NCI-H2196 treated with DMSO at 0.1 percent for 48 hours (cell line): ENCODE data around the gene MT2A.

ENCODE experiments used
- DNase-seq: peaks from one replicate; lab custom pipeline; 2025; ENCODE audit not compliant: unreplicated experiment; lab: John Stamatoyannopoulos, UW

MT2A gene

DNA sequence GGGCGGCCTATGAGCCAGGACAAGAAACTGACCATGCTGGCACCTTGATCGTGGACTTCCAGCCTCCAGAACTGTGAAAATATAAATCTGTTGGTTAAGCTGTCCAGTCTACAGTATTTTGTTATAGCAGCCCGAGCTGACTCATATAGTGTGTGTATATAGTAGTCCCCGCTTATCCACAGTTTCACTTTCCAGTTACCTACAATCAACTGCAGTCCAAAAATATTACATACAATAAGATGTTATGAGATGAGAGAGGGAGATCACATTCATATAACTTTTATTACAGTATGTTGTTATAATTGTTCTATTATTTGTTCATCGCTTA is 14.1 kb upstream of the MT2A start:
- no peak for DNase-seq

DNA sequence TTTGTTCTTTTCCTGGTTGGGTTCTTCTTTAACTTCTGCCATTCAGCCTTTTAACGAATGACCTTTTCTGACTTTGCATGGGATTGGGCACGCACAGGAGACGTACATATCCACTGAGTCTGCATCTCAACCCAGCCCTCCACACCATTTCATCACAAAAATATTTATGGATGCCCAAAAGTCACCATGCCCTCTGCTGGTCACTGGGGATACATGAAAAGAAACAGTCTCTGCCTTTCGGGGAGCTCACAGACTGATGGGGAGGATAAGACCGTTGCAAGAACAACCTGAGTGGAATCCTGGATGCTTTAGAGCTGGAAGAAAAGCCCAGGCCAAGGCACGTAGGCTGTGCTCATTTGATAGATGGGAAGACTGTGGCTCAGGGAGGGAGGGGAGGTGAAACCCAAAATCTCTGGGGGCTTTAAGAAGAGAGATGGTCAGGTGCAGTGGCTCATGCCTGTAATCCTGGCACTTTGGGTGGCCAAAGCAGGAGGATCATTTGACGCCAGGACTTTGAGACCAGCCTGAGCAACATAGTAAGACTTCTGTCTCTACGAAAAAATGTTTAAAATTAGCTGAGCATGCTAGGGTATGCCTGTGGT is 7.9 kb upstream of the MT2A start:
- DNase-seq: no peak

DNA sequence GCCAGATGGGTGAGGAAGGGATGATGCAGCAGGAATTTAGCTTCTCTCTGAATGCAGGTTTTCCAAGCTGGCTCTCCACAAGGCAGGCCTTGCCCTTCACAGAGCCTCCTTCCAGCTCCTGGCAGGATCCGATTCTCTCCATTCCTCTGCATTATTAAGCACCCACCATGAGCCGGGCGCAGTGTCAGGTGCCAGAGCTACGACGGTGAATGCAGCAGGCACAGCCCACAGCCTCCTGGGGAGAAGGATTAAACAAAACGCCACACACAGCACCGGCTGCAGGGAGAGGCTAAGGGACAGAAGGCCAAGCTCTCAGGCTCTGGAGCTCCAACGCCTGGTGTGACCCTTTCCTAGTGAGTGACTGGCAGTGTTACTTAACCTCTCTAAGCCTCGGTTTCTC is 7.1 kb upstream of the MT2A start:
- DNase-seq: no peak

DNA sequence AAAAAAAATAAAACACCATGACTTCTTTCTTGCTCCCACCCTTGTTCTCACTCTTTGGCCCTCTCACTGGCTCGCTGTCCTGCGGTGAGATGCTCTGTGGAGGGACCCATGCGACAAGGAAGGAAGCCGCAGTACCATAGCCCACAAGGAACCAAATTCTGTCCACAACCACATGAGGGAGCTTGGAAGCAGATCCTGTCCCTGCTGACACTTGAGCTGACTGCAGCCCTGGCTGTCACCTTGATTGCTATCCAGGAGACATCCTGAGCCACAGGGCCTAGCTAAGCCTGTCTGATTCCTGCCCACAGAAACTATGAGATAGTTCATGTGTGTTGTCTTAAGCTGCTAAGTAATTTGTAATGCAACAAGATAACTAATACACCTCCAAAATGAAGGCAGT is 4.8 kb upstream of the MT2A start:
- DNase-seq: no peak

DNA sequence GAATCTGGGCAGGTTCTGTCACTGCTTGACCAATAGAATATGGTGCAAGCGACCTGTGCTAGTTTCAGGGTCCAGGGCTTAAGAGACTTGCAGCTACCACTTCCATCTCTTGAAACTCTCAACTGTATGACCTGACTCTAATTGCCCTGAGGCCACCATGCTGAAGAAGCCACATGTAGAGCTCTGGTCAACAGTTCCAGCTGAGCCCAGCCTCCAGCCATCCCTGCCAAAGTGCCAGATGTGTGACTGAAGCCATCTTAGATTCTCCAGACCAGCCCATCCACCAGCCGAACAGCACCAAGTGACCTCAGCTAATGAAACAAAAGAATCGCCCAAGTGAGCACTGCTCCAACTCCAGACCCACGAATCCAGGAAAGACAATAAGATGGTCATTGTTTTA is 3.4 kb upstream of the MT2A start:
- DNase-seq: no peak

DNA sequence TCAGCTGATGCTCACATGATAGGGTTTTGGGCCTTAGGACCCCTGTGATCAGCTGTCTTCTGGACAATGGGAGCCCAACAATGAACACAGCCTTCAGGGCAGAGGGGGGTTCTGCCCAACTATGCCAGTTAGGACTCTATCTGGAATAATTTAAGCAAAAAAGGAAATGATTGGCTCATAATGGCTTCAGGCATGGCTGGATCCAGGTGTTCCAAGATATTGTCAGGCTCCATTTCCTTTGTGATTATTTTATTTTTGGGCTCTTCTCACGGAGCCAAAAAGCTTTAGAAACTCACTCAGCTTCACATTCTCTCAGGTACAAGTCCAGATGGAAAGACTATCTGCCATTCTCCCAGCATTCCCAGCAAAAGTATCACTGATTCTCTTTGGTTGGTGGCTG is 2.9 kb upstream of the MT2A start:
- DNase-seq: no peak

DNA sequence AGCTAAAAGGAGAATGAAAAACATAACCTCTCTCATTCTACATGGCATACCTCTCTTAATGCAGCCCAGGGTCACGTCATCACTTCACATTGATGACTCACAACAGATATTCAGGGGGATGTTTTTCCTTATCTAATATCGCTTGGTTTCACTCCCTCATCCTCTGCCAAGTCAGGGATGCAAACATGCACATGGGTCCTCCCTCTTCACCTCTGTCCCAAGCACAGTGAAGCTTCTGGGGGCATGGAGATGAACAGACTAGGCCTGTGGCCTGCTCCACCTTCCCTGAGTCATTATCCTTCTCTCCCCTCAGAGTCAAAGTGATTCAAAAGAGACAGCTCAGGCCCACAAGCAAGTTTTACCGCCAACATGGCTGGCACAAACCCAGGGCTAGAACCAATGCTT is 2.3 kb upstream of the MT2A start:
- DNase-seq: no peak

DNA sequence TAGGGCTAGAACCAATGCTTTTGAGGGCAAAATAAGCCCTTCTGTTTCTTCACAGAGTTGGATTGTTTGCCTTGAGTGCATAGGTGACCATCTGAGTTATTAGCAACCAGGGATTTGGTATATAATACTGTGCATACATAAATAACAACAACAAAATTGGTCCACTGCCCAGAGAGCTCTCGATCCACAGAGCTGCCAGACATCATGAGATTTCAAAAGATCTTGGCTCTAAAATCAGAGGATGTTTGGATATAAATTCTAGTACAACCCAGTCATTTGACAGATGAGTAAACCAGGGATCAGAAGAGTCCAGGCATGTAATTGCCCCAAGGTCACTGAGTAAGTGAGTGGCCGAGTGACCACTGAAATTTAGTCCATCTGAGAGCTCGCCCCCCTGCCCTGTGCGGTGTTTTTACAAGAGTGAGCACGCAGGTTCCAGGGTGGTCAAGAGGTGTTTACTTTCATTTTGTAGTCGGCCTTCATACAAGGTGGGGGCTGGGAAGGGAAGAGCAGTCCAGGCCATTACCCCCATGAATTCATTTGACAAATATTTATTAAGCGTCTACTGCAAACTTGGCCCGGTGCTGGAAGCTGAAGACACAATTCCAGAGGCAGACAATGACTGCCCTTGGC is 1.8 kb upstream of the MT2A start:
- DNase-seq: peak; percentile 25

DNA sequence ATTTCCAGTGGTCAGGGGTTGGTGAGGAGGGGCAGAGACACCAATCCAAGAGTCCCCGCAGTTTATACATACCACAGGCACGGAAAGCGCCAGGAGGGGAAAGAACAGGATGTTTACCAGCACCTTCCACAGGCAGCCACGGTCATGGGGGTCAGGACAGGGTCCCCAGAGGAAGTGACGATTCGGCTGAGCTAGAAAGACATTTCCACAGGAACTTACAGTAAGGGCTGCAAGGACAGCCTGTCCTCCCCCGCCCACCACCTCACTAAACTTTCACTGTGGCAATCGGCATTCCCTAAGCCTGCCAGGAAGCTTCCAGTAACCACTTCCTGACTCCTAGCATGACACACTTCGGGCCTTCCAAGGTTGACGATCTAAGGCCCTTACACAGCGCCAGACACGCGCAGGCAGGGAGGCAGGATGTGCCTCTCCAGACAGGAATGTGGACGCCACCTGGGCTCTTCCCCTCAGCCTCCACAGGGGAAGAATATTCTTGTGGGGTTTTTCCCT is 1.2 kb upstream of the MT2A start:
- DNase-seq: no peak

DNA sequence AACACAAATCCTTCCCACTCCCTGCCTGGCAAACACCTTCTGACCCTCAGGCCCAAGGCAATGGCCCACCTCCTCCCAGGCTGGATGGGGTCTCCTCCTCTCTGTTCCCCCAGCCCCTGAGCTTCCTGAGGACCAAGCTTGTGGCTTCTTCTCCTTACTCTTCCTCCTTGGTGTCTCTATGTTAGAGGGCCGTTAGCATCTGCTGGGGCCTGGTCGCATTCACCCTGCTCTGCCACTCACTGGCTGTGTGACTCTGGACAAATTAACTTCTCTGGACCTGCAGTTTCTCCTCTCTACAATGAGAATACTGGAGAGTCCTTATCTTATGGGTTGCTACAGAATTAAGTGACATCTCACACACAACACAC is 725 bp upstream of the MT2A start:
- no peak for DNase-seq

DNA sequence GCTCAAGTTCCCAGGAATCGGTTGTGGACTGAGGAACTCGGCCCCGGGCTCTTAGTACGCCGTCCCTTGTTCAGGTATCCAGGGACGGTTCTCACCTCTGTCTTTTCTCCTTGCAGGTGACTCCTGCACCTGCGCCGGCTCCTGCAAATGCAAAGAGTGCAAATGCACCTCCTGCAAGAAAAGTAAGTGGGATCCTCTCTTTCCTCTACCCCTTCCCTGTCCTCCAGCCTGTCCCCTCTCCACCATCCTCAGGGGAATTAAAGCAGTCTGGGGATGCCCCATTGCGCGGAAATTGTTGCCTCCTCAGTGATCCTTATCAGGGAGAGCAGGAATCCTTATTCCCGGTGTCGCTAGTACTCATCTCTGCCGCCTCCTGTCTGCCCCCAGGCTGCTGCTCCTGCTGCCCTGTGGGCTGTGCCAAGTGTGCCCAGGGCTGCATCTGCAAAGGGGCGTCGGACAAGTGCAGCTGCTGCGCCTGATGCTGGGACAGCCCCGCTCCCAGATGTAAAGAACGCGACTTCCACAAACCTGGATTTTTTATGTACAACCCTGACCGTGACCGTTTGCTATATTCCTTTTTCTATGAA is 585 bp downstream of the MT2A start:
- DNase-seq: no peak

DNA sequence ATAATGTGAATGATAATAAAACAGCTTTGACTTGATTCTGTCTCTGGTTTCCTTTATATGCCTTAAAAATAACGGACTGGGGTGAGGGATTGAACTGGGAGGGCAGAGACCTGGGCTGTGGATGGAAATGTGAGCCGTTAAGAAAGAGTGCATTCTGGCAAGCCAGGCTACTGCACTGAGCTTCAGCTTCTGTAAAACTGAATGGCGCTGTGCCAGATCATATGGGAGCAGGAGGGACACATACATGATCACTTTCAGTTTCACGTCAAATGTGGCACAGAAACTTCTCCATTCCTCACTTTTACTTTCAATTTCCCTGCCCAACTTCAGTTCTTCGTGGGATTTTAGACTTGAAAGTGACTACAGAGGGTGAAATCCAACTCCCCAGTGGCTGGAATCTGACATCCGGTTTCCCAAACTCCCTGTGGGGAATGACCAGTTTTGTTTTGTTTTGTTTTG is 1.1 kb downstream of the MT2A start:
- no peak for DNase-seq

DNA sequence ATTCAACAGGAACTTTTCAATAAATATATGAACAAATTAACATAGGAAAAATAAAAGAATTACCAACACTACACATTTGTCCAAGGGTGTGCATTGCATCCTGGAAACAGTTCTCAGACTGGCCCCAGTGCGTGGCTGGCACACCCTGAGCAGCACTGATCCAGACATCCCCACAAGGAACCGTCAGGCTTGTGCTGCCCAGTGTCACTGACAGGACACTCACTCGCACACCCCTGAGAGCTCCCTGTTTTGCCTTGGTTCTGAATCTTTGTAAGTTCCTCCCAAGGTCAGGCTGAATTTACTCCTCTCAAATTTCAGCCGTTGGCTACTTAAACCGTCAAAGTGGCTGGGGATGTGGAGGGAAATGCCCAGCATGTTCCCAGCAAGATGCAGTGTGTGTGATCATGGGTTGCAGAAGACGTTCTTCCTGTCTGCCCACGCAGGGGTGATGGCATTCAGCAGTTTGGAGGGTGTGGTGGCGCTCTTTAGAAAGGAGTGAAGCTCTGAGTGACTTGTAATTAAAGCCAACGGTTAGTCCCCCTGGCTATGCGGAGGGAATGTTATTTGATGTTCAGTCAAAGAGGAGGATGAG is 1.7 kb downstream of the MT2A start:
- DNase-seq: no peak

DNA sequence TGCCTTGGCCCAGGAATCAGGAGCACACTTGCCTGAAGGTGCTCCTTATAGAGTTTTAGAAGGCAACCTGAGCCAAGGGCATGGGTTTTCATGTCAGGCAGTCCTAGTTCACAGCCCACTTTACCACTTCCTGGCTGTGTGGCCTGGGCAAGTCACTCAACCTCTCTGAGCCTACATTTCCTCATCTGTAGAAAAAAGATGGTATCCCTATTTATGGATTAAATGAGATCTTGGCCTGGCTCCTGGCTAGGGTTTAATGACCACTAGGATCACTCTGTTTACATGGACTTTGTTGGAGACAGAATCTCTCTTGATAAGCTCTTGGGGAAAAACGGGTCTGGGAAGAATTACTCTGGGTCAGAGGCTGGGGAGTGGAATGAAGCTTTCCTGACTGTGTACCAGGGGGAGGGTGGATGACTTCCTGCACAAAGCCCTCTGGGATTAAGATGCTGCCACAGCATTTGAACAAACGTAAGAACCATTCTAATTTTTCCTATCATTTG is 2.3 kb downstream of the MT2A start:
- DNase-seq: no peak

DNA sequence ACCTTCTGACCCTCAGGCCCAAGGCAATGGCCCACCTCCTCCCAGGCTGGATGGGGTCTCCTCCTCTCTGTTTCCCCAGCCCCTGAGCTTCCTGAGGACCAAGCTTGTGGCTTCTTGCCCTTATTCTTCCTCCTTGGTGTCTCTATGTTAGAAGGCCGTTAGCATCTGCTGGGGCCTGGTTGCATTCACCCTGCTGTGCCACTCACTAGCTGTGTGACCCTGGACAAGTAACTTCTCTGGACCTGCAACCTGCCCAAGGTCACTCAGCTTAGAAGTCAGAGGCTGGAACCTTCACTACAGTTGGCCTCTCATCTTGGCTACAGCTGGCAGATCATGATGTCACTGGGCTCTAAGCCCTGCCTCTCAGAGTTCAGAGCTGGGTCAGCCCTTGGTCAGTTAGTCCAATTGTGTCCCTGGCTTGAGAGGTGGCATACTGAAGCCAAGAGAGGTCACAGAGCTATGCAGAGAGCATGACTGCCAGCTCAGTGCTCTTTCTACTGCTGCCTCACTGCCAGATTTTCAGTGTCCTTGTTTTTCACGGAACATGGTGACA is 3.0 kb downstream of the MT2A start:
- no peak for DNase-seq

DNA sequence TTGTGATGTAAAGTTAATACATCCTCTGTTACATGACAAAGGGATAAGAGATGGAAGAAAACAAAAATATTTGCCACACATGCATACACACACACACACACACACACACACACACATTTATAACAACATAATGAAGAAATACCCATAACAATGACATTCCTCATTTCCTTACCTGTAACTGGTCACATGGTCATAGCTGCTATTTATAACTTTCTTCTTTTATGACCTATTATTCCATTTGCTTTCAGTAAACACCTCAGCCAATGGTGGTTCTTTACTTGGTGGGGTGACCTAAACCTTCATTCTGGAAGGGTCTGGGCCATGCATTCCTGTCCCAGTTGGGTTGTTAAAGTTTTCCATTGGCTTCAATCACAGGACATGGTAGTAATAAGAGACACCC is 5.3 kb downstream of the MT2A start:
- no peak for DNase-seq

DNA sequence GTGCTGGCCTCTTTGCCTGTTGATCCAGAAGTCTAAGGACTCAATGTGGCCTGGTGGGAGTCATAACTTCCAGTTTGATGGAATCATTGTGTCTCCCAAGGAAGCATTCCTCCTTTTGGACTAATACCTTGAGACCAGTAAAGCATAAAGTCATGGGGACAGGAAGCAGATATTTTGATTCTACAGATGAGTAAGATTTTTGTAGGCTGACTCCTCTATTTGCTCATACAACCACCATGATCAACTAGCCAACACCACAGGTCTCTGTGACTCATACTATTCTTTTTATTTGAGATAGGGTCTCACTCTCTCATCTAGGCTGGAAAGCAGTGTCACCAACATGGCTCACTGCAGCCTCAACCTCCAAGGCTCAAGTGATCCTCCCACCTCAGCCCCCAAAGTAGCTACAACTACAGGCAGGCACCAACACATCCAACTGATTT is 6.2 kb downstream of the MT2A start:
- no peak for DNase-seq

DNA sequence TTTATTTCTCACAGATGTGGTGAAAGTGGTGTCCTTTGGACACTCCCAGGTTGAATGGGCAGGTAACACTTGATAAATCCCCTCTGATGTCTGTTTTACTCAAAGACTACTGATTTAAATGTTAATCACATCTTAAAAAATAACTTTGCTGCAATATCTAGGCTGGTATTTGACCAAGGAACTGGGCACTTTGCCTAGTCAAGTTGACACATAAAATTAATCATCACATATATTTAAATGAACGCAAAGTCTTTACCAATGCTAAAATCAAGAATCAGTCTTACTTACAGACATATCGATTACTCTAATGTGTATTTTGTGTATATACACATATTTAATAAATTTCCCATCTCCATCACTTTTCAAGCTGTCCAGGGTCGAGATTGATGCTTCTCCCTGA is 7.0 kb downstream of the MT2A start:
- no peak for DNase-seq

DNA sequence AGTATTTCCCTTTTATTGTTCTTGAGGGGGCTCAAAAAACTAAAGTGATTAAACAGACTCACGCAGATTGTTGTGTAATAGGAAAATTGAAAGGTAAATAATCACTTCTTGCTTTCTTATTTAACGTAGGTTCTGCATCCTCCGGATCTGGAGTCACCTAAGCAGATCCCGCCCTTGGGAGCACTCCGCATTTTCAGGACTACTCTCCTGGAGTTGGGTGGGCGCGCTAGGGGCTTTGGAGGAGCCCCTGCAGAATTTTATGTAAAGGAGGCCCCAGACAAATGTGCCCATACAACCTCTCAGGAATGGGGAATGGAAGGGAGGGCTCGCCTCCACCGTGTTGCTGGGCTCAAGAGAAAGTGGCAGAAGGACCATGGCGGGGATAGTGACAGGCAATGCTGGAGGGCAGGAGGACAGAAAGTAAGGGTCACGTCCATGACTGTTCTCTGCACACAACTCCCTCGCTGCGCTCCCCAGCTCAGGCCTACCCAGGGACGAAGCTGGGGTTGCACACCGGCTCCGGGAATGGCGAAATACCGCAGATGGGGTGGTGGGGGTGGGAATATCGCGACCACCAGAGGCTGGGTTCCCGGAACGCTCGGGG is 8.3 kb downstream of the MT2A start:
- no peak for DNase-seq

DNA sequence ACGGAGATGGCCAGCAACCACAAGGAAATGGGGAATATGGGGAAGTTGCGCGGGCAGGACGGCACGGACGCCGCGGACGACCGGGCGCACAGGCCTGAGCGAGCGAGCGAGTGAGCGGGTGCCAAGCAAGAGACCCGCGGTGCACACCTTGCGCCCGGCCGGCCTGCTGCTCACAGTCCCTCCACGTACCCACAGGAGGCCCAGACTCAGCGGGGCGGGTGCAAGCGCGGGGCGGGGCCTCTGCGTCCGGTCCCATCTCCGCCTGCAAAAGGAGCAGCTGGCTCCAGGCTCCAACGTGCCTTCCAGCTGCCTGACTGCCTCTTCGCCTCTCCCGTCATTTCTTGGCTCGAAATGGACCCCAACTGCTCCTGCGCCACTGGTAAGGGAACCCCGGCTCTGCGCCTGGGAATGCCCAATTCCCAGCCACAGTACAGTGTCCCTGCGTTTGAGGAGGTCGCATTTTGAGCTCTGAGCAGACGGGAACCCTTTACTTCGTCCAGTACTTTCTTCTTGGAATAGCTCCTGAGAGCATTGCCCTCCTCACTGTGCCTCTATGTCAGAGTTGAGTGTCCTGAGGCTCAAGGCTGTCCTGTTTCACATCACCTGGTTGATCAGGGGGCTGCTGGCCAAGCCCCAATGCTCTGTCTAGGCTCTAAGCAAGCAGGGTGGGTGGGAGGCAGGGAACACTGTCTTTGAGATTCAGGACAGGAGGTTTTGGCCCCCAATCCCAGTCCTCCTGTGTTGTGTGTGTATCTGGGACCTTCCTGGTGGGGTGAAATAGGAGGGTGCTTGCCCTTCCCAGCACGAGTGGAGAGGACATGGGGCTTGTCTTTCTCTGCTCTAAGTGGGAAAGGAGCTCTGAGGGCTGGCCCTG is 9.1 kb downstream of the MT2A start:
- DNase-seq: no peak

DNA sequence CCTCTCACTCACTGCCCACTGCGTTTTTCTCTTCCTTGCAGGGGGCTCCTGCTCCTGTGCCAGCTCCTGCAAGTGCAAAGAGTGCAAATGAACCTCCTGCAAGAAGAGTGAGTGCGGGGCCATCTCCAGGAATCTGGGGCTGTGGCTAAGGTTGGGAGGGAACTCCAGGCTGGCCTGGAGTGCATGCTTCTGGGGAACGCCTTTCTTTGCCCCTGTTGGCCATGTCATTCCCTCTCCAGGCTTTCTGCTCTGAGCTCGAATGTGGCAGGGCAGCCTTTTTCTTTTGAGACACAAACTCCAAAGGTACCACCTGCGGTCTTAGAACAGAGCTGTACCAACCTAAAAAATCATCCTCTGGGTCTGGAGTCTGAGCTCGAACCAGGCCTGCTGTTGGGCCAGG is 9.8 kb downstream of the MT2A start:
- no peak for DNase-seq
